Measurements from ENCODE around the gene JMJD1C.

The JMJD1C gene

GRCh38 chr10:63208986-63209385 lies 256.8 kb downstream of the JMJD1C start:
- Histone ChIP-seq H3K4me3 (ENCODE audit: low read length) (no peak overlapping the region), H3K27ac (ENCODE audit: low read length) (0 out of 2 replicates have a peak overlapping the region, but pooled peaks have one; percentile 77), H4K20me1 (ENCODE audit: insufficient read depth, low read length) (no peaks in the 10 kb centered on the region), H3K4me1 (ENCODE audit: low read length) (peaks cover 54% of the 10 kb centered on the region), H3K79me2 (ENCODE audit: low read length) (peaks cover 72% of the 10 kb centered on the region), H3K36me3 (replicated peaks; ENCODE audit: insufficient read depth, low read length) (no peaks in the 10 kb centered on the region), H3K27me3 (replicated peaks; ENCODE audit: insufficient read depth, low read length) (no peaks in the 10 kb centered on the region), H3K9ac (ENCODE audit: low read length) (no peak overlapping the region), H3K9me2 (replicated peaks; ENCODE audit: insufficient read depth, low read length) (no peaks in the 10 kb centered on the region), H3F3A (ENCODE audit: insufficient read depth, low read length) (peaks cover 33% of the 10 kb centered on the region), H2AFZ (ENCODE audit: low read length) (no peak overlapping the region), H3K4me2 (ENCODE audit: low read depth, low read length) (peak overlapping the region; percentile 68; the same call in 1 of the 2 replicates), H3K9me3 (replicated peaks; ENCODE audit: insufficient read depth, low read length) (no peaks in the 10 kb centered on the region)
- TF ChIP-seq CTCF (IDR thresholded peaks at IDR 0.05; ENCODE audit: low read length) (no peak), EZH2 (optimal IDR thresholded peaks at IDR 0.05; ENCODE audit: low read depth, low read length) (no peak), EZH2phosphoT487 (IDR thresholded peaks at IDR 0.05; ENCODE audit: low read length) (no peak)
- DNase-seq: no peak

GRCh38 chr10:63206997-63207811 lies 258.6 kb downstream of the JMJD1C start:
- Histone ChIP-seq H3K27me3 (replicated peaks; ENCODE audit: insufficient read depth, low read length) (no peaks in the 10 kb centered on the region), H3K9me2 (replicated peaks; ENCODE audit: insufficient read depth, low read length) (no peaks in the 10 kb centered on the region), H3K36me3 (replicated peaks; ENCODE audit: insufficient read depth, low read length) (no peaks in the 10 kb centered on the region), H3K4me1 (ENCODE audit: low read length) (peaks cover 54% of the 10 kb centered on the region), H3K4me2 (ENCODE audit: low read depth, low read length) (peak overlapping the region; percentile 68), H3F3A (ENCODE audit: insufficient read depth, low read length) (peaks cover 33% of the 10 kb centered on the region), H4K20me1 (ENCODE audit: insufficient read depth, low read length) (no peaks in the 10 kb centered on the region), H3K27ac (ENCODE audit: low read length) (peak overlapping the region; percentile 77), H3K9me3 (replicated peaks; ENCODE audit: insufficient read depth, low read length) (no peaks in the 10 kb centered on the region), H3K9ac (ENCODE audit: low read length) (peak overlapping the region; percentile 23; the same call in 1 of the 2 replicates), H3K4me3 (ENCODE audit: low read length) (peak overlapping the region; percentile 29), H3K79me2 (ENCODE audit: low read length) (peaks cover 64% of the 10 kb centered on the region), H2AFZ (ENCODE audit: low read length) (no peak overlapping the region)
- DNase-seq: peak; percentile 93
- TF ChIP-seq EZH2 (optimal IDR thresholded peaks at IDR 0.05; ENCODE audit: low read depth, low read length) (no peak), CTCF (IDR thresholded peaks at IDR 0.05; ENCODE audit: low read length) (no peak), EZH2phosphoT487 (IDR thresholded peaks at IDR 0.05; ENCODE audit: low read length) (no peak)

GRCh38 chr10:63206576-63206975 lies 259.2 kb downstream of the JMJD1C start:
- H3K4me2 ChIP-seq (ENCODE audit: low read depth, low read length): peak overlapping the region; percentile 68
- peak overlapping the region; percentile 3; the same call in 1 of the 2 replicates for H3K4me3 ChIP-seq (ENCODE audit: low read length)
- no peaks in the 10 kb centered on the region for H4K20me1 ChIP-seq (ENCODE audit: insufficient read depth, low read length)
- H2AFZ ChIP-seq (ENCODE audit: low read length): no peak overlapping the region
- H3K9me2 ChIP-seq (replicated peaks; ENCODE audit: insufficient read depth, low read length): no peaks in the 10 kb centered on the region
- H3K9ac ChIP-seq (ENCODE audit: low read length): no peak overlapping the region; the same call in 1 of the 2 replicates
- TF ChIP-seq EZH2phosphoT487 (IDR thresholded peaks at IDR 0.05; ENCODE audit: low read length) (no peak), EZH2 (optimal IDR thresholded peaks at IDR 0.05; ENCODE audit: low read depth, low read length) (no peak), CTCF (IDR thresholded peaks at IDR 0.05; ENCODE audit: low read length) (no peak)
- DNase-seq: peak; percentile 68
- no peaks in the 10 kb centered on the region for H3K36me3 ChIP-seq (replicated peaks; ENCODE audit: insufficient read depth, low read length)
- peaks cover 54% of the 10 kb centered on the region for H3K4me1 ChIP-seq (ENCODE audit: low read length)
- H3F3A ChIP-seq (ENCODE audit: insufficient read depth, low read length): peaks cover 33% of the 10 kb centered on the region
- H3K27me3 ChIP-seq (replicated peaks; ENCODE audit: insufficient read depth, low read length): no peaks in the 10 kb centered on the region
- no peaks in the 10 kb centered on the region for H3K9me3 ChIP-seq (replicated peaks; ENCODE audit: insufficient read depth, low read length)
- H3K79me2 ChIP-seq (ENCODE audit: low read length): peaks cover 57% of the 10 kb centered on the region
- H3K27ac ChIP-seq (ENCODE audit: low read length): peak overlapping the region; percentile 77

Measured in MM.1S (cell line).